Activated CD4-positive, alpha-beta T cell treated with anti-CD3 and anti-CD28 coated beads, Interleukin-10, Interleukin-2, amounts not matched to agents 100 ng/mL and 50 ng/mL, durations not matched to agents 16 hours and 8 hours (primary cell): ENCODE results near the gene TXNDC11.

Source experiments
- DNase-seq: peaks from one replicate; pipeline ENCODE4 v3.0.0-alpha.2; 2020

Gene TXNDC11

DNA sequence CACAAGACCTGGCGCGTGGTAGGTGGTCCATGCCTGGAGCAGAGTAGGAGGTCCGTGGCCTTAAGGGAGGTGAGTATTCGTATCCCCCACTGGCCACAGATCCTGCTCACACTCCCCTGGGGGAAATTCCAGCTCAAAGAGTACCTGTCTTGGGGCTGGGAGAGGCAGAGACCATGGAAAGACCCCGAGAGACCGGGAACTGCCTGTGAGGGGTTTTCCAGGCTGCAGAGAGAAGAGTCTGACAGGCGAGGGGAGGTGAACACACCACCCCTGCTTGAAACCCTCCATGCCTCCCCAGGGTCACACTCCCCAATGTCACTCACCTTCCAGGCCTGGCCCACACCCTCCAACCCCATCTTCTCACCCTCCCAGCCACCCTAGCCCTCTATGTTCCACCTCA, 87.0 kb downstream of the TXNDC11 start:
- no peak for DNase-seq

- DNase-seq: no peak
Measured at GRCh38 chr16:11651796-11652195, 90.9 kb downstream of the TXNDC11 start.

DNA sequence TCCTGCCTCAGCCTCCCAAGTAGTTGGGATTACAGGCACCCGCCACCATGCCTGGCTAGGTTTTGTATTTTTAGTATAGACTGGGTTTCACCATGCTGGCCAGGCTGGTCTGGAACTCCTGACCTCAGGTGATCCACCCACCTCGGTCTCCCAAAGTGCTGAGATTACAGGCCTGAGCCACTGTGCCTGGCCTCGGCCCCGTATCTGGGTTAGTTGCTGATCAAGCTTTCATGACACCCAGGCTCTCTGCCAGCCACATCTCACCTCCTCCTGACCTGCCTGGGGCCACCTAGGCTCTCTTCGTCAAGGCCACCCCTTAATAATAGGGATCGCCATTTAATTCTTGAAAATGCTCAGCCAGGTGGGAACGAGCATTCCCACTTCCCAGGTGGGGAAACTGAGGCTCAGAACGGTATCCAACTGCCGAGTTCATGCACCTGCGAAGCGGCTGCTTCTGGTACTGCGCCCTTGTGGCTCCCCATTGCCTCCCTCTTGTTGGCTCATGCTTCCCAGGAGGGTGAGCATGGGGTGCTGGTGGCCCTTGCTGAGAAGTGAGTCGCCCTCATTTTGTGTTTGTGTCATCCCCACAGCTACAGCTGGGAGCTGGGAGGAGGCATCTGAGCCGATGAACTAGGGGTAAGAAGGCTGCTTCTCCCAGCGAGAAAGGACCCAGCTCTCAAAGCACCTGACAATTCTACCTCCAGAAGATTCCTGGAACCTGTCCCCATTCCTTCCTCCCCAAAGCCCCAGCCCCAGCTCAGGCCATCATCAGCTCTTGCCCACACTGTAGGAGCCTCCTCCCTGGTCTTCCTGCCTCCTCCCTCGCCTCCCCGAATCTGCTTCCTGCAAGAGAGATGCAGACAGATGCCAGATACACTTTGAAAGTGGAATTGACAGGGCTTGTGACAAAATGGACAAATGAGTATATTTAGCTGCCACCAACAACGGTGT, 91.7 kb downstream of the TXNDC11 start:
- DNase-seq: no peak

- DNase-seq: no peak
Measured at GRCh38 chr16:11649276-11649675, 93.4 kb downstream of the TXNDC11 start.

GRCh38 chr16:11642765-11643116, 99.9 kb downstream of the TXNDC11 start:
- no peak for DNase-seq

DNA sequence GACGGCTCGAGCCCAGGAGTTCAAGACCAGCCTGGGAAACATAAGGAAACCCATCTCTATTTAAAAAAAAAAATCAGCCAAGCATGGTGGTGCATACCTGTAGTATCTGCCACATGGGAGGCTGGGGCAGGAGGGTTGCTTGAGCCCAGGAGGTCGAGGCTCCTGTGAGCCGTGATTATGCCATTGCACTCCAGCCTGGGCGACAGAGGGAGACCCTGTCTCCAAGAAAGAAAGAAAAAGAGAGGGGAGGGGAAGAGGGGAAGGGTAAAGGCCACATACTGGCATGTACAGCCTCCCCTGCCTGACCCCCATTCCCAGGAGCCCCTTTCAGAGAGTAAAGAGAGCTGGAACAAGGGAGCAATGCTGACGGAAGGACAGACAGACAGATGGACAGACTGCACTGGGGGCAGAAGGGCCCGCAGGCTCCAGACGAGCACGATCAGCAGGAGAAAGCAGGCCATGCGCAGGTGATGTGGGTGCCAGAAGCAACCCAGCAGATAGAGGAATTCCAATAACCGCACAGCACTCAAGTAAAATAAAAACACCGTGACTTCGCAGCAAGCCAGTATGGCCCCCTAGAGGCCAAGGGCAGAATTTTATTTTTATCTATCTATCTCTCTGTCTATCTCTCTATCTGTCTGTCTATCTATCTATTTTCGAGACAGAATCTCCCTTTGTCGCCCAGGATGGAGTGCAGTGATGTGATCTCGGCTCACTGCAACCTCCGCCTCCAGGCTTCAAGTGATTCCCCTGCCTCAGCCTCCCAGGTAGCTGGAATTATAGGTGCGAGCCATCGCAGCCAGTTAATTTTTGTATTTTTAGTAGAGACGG, 101.5 kb downstream of the TXNDC11 start:
- peak; percentile 53 for DNase-seq

DNA sequence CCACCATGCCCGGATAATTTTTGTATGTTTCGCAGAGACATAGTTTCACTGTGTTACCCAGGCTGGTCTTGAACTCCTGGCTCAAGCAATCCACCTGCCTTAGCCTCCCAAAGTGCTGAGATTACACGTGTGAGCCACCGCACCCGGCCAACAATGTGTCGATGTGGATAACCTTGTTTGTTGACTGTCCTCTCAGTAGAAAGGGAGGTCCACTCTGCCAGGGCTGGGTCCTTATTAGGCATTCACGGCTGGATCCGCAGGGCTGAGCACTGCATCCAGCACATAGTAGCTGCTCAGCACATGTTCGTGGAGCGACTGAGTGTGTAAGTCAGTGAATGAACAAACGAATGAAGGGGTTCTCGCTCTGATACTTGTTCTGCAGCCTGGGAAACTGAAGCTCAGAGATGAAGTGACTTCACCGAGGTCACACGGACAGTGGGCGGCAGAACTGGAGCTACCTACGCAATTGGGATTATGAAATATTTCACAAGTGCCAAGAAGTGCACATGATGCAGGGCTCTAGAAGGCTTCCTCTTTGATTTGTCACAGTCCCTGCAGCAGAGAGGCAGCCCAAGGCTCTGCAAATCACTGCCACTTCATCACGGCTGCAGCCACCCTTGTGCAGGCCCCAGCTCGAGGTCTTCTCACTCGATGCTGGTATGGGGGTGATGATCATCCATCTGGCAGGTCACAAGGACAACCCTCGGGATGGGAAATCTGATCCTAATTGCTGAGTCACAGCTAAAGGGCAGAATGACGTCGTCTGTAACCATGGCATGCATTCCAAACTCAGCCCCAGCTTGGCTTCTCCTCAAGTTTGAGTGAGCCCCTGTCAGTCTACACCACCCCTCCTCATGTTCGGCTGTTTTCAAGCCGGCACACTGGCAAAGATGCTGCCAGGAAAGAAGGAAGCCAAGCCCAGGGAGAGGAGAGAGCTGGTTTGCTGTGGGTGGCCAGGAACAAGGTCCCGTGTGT, 102.4 kb downstream of the TXNDC11 start:
- DNase-seq: no peak

GRCh38 chr16:11639008-11639562, 103.6 kb downstream of the TXNDC11 start:
- DNase-seq: no peak

DNA sequence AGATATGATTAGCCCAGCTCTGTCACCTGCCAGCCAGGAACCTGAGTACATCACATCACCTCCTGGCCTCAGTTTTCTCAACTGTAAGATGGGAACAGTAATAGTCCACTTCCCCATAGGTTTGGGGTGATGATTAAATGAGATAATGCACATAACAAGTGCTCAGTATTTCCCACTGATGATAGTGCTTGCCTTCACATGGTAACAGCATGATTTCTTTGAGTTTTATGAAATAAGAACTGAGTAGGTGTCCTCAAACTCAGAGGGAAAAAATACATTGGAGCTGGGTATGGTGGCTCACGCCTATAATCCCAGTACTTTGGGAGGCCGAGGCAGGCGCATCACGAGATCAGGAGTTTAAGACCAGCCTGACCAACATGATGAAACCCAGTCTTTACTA, 104.5 kb downstream of the TXNDC11 start:
- no peak for DNase-seq

DNA sequence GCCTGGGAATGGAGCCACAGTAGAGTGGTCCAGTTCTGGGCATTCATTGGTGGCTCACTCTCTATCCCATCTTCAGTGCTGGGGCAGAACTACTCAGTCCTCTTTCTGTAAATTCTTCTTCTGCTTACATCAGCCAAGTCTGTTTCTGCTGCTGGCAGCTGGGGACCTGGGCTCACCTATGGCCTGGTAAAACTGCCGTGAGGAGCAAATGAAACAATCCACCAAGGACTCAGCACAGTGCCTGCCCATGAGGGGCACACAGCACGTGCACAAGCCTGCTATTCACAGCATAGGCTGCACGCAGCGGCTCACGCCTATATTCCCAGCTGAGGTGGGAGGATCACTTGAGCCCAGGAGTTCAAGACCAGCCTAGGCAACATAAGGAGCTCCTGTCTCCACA, 105.3 kb downstream of the TXNDC11 start:
- DNase-seq: no peak

DNA sequence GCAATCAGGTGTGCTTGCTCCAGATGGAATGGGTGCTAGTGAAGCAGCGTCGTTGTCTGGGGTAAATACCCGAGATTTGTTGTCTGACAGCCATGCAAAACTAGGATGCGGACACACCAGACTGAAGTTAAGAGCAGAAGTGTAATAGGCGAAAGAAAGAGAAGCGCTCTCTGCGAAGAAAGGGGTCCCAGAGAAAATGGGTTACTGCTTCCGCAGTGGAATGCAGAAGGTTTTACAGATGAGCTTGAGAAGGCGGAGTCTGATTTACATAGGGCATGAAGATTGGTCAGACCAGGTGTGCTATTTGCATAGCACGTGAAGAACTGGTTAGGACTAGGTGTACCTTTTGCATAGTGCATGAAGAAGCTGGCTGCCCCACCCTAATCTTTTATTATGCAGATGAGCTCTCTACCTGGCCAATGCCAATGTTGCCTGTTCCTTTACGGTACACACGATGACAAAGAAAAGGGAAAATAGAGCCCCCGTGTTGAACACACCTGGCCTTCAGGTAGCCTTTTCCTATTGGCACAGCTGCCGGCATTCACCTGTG, 106.4 kb downstream of the TXNDC11 start:
- no peak for DNase-seq

GRCh38 chr16:11635679-11636171, 106.9 kb downstream of the TXNDC11 start:
- DNase-seq: no peak

DNA sequence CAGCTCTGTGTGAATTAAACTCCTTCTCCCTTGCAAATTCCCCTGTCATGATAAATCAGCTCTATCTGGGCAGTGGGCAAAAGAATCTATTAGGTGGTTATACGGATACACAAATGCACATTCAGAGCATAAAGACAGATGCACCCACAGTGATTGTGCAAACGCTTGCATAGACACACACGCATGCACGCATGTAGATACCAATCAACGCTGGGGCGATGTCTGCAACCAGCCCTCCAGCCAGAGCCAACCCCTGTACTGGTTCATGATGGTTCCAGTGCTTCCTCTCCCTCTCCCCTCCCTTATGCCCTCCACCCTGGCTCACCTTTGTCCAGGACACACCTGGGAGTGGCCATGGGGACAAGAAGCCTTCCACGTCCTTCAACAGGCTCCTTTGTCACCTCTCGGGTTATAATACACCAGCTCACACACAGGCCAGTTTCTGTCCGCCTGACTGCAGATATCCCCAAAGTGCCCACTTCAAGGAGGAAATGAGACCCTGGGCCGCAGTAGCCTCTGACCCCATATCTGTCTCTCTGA, 107.5 kb downstream of the TXNDC11 start:
- no peak for DNase-seq

GRCh38 chr16:11634312-11634711, 108.3 kb downstream of the TXNDC11 start:
- DNase-seq: no peak

DNA sequence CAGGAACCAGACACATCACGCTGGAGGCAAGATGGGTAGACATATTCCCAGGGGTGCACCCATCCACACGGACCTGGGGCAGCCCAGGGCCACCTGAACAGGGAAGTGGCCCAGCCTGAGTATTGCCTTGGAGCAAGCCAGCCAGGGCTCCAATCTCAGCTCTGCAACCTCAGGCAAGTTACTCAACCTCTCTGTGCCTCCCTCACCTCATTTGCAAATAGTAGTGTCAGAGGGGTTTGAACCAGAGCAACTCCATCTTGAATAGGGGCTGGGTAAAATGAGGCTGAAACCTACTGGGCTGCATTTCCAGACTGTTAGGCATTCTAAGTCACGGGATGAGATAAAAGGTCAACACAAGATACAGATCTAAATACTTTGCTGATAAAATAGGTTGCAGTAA, 109.5 kb downstream of the TXNDC11 start:
- DNase-seq: no peak

GRCh38 chr16:11632455-11632939, 110.2 kb downstream of the TXNDC11 start:
- DNase-seq: no peak

GRCh38 chr16:11631214-11631613, 111.4 kb downstream of the TXNDC11 start:
- DNase-seq: no peak

DNA sequence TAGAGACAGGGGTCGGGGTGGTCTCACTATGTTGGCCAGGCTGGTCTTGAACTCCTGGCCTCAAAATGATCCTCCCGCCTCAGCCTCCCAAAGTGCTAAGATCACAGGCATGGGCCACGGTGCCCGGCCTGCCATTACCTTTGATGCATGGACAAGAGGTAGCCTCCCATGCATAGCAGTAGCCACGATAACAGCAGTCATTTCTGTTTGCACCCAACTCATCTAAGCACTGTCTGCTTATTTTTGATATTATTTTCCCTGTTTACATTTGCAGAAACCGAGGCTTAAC, 111.9 kb downstream of the TXNDC11 start:
- no peak for DNase-seq

DNA sequence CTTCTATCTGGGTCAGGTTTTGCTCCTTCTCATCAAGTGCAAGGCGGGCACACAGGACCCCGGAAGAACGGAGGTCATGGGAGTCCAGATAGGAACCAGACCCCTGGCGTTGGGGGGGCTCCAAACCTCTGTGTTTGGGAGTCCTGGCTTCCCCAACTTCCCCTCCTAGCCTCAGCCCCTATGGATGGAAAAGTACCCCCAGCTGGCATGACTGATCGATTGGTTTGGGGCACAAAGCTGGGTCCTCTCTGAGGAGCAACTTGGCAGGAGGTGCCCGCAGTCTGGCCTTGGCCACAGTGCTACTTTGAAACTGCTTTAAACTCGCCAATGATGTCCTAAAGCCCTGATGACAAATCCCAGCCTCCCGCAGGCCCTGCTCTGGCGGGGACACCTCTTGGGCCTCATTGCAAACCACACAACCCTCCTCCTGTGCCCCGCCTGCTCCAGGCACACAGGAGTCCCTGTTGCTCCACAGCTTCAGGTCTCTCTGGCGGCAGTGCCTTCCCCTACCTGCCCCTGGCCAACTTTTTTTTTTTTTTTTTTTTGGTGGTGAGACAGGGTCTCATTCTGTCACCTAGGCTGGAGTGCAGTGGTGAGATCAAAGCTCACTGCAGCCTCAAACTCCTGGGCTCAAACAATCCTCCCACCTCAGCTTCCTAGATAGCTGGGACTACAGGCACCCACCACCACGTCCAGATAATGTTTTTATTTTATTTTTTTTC, 112.5 kb downstream of the TXNDC11 start:
- DNase-seq: no peak
